HG03196 (cell line): ENCODE data around the gene RAPGEFL1.
A peak's percentile ranks its signal among the peaks of the same experiment; 100 is the strongest.
"Not testable (repeated sequence)": the region's sequence is repeated elsewhere in the genome, so short reads cannot be mapped to it uniquely, and the experiment has no call there.

Experiments used
- ATAC-seq: cut with Tn5 transposase; IDR thresholded peaks from one replicate; pipeline ENCODE4 v1.9.1; 2021; ENCODE audit not compliant: unreplicated experiment

Gene RAPGEFL1

GRCh38 chr17:40206193-40206592, 28.9 kb downstream of the RAPGEFL1 start:
- ATAC-seq: not testable (repeated sequence)

- no peak for ATAC-seq
These were observed 32.3 kb downstream of the RAPGEFL1 start for GRCh38 chr17:40209404-40210093.

- not testable (repeated sequence) for ATAC-seq
These were observed 36.6 kb downstream of the RAPGEFL1 start for GRCh38 chr17:40213914-40214313.

- no peak for ATAC-seq
These were observed 40.9 kb downstream of the RAPGEFL1 start for GRCh38 chr17:40218006-40218739.

GRCh38 chr17:40218740-40219593, 41.7 kb downstream of the RAPGEFL1 start, which contains the start of gene WIPF2:
Gene WIPF2, plus strand, starts transcription at chr17:40219304. Its CDS starts 37,156 bp downstream, at chr17:40256460.
- ATAC-seq: peak; percentile 86

GRCh38 chr17:40219594-40220338, 42.5 kb downstream of the RAPGEFL1 start:
- no peak for ATAC-seq

- ATAC-seq: no peak
These were observed 47.7 kb downstream of the RAPGEFL1 start for GRCh38 chr17:40224718-40225550.

- not testable (repeated sequence) for ATAC-seq
These were observed 51.9 kb downstream of the RAPGEFL1 start for GRCh38 chr17:40229146-40229545.

- ATAC-seq: no peak
These were observed 53.4 kb downstream of the RAPGEFL1 start for GRCh38 chr17:40230670-40231069.

- not testable (repeated sequence) for ATAC-seq
These were observed 54.7 kb downstream of the RAPGEFL1 start for GRCh38 chr17:40231928-40232327.

GRCh38 chr17:40241252-40241834, 64.1 kb downstream of the RAPGEFL1 start:
- no peak for ATAC-seq

GRCh38 chr17:40242774-40243173, 65.5 kb downstream of the RAPGEFL1 start:
- no peak for ATAC-seq

- ATAC-seq: no peak
These were observed 66.5 kb downstream of the RAPGEFL1 start for GRCh38 chr17:40243761-40244160.

- ATAC-seq: no peak
These were observed 67.0 kb downstream of the RAPGEFL1 start for GRCh38 chr17:40244255-40244654.
